ENCODE measurements around the gene ANKRA2.

ANKRA2 gene

GRCh38 chr5:73565139-73565968, at the start of gene ANKRA2, which contains the start of gene UTP15:
TSS of gene ANKRA2 (minus strand) at chr5:73565639. CDS start at chr5:73562881, 2,758 bp downstream.
TSS of gene UTP15 (plus strand) at chr5:73565743. CDS start at chr5:73567345, 1,602 bp downstream.
- peak; percentile 96 to 97 for DNase-seq

- no peak for DNase-seq
Measured at GRCh38 chr5:73615085-73615484, 49.6 kb upstream of the ANKRA2 start.

DNA sequence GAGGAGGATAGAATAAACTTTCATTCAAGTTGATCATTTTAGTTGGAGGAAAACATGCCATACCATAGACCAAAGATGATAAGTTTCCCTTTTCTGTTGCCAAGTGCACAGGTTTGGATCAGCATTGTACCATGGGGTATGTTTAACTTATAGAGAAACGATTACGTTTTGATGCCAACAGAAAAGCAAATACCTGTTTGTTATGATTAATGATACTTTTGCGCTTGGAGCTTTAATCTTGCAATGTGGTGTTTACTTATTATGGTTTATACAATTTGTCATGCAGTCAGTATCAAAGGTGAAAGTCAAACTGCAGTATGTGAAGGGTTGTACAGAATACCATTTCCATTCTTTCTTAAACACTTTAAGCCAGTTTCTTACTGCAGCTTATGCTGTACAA, 47.4 kb upstream of the ANKRA2 start:
- no peak for DNase-seq

DNA sequence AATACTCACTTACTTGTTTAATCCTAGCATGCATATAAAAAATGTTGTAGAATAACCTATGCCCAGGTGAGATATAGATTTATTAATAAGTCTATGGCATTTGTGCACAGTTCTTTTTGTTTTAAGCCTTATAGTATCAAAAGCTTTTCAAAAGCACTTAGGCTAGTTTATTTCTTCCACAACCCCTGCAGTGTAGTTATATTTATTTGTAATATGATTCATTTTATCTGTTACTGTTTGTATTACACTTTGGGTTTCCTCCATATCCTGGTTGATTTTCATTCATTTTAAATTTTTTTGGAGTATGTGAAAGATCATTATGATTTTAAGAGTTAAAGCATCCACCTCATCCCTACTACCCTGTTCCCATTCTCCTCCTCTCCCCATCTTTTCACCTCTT, 41.8 kb upstream of the ANKRA2 start:
- no peak for DNase-seq

DNA sequence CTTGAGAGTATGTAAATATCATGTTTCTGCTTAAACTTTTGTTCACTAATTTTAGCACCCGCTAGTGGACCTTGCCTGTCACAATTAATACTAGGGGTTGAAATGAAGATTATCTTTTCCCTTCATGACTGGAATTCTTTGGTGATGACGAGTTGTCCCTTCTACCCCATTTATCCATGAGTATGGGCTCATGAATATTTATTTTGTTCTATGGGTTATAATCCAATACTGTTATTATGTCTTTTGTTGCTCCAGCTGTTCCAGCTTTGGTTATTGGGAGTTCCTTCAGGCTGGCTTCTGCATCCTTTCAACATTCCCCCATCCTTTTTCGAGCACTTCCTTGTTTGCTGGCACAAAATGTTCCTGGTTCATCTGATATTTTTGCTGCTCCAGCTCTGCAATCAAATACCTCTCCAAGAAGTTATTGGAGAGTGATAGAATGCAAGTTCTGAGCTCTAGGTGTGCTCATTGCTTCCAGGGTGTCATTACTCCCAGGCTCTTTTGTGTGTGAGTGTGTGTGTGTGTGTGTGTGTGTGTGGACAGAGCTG, 40.8 kb upstream of the ANKRA2 start:
- DNase-seq: no peak

- DNase-seq: no peak
Measured at GRCh38 chr5:73605223-73606087, 40.0 kb upstream of the ANKRA2 start.

GRCh38 chr5:73603998-73604397, 38.6 kb upstream of the ANKRA2 start:
- DNase-seq: no peak

GRCh38 chr5:73599380-73599779, 33.9 kb upstream of the ANKRA2 start:
- DNase-seq: no peak

GRCh38 chr5:73596705-73597328, 31.4 kb upstream of the ANKRA2 start:
- peak in 1 of 2 experiments; percentile 55 for DNase-seq

GRCh38 chr5:73592551-73592950, 27.1 kb upstream of the ANKRA2 start:
- no peak for DNase-seq

GRCh38 chr5:73591698-73592501, 26.5 kb upstream of the ANKRA2 start:
- no peak for DNase-seq

- DNase-seq: peak; percentile 61 to 82
Measured at GRCh38 chr5:73591102-73591695, 25.8 kb upstream of the ANKRA2 start.

DNA sequence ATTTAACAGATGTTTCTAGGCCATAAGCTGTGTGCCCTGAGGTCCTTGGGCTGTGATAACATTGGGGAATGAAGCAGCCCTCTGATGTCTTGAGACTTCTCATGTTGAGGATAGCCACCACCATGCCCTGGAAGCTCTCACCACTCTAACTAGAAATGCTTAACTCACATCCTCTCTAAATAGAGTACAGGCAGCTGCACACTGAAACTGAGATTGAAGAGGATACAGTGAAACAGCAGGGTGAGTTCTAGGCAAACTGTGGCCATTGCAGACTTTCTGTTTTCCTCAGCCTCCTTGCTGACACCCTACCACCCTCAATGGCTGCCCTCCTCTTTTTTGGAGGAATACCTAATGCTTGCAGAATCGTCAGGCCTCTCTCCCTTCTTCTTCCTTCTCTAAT, 22.5 kb upstream of the ANKRA2 start:
- DNase-seq: no peak

DNA sequence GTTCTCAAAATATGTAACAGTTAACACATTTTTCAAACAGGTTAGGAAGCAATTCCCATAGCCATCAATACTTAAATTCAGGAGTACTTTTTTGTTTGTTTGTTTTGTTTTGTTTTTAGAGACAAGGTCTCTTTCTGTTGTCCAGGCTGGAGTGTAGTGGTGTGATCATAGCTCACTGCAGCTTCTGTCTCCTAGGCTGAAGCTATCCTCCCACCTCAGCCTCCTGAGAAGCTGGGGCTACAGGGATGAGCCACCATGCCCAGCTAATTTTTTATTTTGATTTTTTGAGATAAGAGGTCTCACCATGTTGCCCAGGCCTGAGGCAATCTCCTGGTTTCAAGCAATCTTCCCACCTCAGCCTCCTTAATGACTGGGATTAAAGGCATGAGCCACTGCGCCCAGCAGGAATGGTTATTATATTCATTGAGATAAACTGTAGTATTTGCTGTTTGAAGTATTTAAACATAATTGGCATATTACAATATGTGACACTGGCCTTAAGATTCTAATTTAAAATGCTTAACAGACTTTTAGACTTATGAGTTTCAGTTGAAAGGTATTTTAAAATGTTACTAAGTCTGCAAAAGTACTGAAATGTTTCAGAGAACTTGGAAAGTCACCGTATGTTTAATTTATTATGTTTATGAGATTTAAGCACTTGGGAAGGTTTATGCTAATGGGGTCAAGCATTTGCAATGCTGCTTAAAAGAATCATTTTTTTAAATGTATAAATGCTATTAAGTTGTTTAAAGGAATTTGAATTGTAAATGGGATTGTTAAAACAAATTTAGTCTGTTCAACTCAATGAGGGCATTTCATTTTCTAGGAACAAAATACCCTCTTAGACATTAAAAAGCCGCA, 17.1 kb upstream of the ANKRA2 start:
- no peak for DNase-seq

DNA sequence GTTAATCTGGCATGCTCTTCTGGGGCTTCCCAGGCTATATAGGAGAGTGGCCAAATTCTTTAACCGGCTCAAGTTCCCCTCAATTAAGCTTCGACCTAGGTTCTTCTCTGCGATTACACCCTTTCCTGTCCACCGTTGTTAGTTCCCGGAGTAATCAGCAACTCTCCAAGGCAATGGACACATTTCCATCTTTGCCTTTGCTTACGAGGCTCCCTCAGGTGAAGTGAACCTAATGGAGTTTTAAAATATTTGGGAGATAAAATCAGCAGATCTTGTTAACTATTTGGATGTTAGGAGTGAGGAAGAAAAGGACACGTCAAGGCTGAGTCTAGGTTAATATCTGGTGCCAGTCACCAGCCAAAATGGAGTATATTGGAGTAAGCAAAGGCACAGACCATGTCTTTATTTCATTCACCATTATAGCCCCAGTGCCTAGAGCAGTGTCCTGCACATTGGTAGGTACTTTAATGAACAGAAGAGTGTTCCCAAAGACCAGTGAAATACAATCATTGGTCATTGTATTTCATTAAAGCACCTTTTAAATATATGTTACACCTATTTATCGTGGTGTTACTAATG, 619 bp upstream of the ANKRA2 start:
- no peak for DNase-seq

DNA sequence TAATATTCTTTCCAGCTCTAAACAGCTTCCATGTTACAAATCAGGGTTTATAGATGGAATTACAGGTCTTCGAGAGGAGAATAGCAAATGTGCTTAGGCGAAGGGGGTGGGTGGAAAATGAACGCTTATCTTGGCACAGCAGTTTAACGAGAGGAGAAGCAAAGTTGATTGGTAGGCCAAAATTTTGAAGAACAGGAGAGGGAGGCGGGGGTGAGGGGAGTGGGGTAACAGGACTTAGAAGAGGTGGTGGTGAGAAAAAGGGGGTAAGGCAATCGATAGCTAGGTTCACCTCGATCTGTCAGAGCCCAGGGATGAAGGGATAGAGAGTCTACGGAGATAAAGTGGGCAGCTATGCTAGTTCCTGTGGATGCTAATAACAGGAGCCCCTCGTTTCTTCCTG, 764 bp downstream of the ANKRA2 start:
- no peak for DNase-seq

DNA sequence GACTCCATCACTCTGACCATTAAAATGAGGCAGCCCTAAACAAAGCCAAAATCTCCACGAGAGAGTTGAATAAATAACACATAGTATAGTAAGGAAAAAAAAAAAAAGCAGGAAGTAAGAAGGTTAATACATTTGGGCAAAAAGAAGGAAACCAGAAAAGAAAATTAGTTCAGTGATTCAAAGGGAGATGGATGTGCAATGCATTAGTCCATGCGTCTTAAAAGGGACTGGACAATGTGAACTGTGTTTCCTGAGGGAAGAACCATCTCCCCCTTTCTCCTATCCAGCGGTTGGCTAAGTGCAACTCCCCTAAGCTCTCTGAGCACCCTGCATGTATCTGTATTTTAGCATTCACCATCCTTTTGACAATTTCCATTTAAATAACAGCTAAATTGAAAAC, 1.4 kb downstream of the ANKRA2 start:
- no peak for DNase-seq

DNA sequence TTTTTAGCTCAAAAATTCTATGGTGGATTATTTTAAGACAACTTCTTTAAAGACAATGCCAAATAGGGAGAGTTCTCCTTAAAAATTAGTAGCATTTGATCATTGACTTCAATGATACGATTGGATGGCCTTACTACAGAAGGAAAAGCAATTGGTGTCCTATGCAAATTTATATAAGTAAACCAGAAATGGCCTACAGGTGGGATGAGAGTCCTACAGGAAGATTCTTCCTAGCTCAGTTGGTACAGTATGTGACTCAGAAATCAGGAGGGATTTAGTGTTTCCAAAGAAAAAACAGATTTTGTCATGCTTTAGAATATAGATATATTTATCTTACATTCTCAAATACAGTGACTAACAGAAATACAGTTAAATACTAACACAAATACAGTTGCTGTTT, 6.5 kb downstream of the ANKRA2 start:
- DNase-seq: no peak

DNA sequence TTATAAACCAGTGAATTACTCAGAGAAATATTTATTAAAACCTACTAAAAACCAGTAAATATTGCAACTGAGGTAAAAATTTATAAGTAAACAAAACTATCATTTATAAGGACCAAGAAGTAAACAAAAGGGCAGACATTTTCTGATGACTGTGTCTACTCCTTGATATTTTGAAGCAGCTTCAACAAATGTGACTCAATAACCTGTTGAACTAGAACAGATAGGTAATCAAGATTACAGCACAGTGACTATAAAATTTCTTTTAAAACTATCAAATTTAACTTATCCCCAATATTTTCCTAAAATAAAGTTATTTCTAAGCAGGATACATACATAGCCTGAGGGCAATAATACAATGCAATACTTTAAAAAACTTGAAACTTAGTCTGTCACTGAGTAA, 12.8 kb downstream of the ANKRA2 start:
- DNase-seq: no peak

DNA sequence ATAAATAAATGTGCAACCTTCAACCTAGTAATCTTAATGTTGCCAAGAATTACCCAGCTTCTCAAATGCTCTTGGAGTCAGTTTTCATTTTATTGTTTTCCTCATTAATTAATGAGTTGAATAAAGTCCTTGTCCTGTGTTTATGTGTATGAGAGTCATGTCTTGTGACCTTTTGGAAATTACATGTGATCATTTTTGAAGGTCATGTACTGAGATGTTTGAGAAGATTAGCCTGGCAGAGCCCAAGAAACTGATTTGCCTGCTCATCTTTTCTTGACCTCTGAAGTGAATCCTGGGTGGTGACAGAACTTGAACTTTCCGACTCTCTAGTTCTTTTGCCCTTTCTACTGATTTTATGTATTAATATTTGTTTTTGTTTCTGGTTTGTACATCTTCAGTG, 15.4 kb downstream of the ANKRA2 start:
- no peak for DNase-seq
